ENCODE results near the gene GNG8.

GNG8 gene

DNA sequence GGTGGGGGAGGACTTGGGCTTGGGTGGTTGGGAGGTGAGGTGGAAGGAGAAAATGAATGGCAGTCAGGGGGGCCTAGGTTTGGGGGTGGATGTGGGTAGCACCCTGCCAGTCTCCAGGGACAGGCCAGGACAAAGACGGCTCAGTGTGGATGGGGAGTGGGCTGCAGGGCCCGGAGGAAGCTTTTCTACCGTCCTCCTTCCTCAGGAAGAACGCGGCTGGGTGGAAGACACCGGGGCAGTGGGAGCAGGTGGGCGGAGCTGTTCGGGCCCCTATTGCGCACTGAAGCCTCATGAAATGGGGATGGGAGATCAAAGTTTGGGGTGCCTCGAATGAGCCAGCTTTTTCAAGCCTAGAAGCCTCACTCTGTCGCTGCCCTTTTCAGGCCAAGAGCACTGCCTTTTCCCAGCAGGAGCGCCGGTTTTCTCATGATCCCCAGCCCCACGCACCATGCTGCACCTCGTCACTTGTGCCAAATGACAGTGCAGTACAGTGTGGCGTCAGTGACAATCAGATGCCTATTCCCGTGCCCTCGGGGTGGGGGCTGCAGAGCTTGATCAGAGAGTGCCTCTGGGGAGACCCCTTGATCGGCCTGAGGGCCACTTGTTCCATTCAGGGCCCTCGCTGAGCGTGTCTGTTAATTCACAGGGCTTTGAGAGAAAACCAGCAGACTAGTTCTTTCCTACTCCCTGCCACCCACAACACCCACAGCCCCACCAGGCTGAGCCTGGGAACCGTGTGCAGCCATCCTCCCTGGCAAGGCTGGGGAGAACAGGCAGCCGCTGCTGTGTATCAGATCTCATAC lies 33.4 kb downstream of the GNG8 start:
- no peak for DNase-seq (ENCODE audit: low read depth)

DNA sequence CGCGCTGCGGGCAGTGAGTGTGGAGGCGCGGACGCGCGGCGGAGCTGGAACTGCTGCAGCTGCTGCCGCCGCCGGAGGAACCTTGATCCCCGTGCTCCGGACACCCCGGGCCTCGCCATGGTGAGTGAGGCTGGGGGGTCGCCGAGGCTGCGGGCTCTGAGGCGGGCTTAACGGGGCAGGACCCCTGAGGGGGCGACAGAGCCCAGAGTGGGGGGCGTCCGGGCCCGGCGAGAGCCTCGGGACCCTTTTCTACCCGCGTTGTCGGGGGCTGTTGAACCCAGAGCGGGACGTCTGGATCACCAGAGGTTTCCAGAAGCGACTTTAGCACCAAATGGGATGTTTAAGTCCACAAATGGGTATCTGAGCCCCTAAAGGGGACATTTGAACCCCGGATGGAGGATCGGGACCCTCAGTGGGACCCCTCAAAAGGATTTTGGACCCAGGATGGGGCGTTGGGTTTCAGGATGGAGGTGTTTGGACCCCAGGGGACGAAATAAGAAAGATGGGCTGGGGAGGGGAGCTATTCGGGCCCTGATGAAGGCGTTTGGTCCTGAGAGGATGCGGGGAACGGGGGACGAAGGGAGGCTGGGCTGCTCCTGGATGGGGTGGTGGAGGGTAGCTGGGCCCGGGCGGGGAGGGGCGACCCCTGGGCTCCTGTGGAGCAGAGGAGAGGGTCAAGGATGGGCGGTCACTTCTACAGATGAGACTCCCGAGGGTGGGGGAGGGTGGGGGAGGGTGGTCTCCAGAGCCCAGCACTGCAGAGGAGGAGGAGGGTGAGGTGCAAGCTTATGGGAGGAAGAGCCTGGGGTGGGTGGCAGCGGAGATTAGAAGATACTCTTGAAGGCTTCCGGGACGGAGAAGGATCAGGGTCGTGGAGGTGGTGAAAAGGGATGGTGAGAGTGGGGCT lies 34.4 kb downstream of the GNG8 start, which contains the start of gene CALM3:
Gene CALM3 (plus strand): TSS at position 13 of the 907 bp plus-strand sequence. CDS start 105 bp downstream, at position 118.
- no peak for DNase-seq (ENCODE audit: low read depth)

DNA sequence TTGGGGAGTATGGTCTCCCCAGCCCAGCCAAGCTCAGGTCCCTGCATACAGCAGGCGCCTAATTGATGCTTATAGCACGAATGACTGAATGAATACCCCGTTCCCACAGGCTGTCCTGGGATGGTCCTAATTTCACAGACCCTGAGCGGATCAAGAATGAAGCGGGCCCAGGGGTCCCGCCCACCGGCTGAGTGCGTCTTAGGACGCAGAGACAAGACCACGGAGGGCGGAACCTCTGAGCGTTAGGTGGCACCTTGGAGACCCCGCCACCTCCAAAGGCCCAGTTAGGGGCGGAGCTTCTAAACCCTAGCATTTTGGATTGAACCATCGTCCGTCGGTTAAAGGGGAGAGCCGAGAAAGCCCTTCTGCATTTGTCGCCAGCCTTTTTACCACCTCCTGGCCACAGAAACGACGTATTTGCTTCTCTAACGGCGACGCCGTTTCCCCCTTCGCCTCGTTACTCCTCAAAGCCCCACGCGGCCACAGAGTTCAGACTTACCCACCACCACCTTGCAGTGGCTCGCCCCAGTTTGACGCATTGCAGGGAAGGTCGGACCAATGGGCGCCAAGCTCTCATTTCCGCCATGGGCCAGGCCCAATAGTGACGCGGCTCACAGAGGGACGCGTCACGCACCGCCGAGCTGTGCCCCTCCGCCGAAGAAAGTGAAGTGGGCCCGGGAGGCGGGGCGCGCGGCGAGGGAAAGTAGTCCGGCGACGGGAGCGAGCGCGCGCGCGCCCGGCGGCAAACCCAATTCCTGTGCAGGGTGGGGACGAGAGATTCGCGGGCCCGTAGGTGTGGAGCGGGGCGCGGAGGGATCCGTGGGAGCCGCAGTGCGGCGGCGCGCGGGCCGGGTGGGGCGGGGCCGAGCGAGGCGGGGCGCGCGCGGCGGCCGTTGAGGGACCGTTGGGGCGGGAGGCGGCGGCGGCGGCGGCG lies 35.4 kb downstream of the GNG8 start:
- peak; percentile 82 for DNase-seq (ENCODE audit: low read depth)

DNA sequence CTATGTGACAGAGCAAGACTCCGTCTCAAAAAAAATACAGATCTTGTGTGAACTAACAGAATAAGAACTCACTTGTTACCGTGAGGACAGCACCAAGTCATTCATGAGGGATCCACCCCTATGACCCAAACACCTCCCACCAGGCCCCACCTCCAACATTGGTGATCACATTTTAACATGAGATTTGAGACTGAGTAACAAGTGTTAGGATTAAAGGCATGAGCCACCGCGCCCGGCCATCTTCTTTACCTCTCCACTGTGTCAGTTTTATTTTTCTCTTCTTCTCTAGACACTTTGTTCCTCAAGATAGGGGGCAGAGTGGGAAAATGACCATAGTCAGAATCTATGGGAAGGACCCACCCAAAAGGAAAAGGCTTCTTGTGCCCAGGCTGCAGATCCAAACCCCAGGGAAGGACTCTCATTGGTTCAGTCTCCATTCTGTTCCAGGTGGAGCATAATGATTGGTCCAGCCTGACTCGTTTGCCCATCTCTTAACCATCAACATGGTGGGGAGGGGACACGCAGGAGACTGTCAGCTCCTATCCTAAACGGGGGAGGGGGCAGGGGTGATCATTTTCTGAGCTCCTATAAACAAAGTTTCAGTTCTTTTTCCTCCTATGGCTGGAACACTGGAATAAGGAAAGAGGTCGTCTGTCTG lies 36.2 kb downstream of the GNG8 start:
- DNase-seq (ENCODE audit: low read depth), result no peak

- no peak for DNase-seq (ENCODE audit: low read depth)
Observed at GRCh38 chr19:46598372-46598917, 37.6 kb downstream of the GNG8 start.

DNA sequence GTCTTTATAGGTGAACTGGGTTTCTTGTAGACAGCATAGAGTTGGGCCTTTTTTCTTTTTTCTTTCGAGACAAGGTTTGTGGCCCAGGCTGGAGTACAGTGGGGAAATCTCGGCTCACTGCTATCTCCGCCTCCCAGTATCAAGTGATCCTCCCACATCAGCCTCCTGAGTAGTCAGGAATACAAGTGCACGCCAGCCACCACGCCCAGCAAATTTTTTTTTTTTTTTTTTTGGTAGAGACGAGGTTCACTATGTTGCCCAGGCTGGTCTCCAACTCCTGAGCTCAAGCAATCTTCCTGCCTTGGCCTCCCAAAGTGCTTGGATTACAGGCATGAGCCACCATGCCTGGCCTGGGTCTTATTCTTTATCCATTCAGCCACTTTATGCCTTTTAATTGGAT lies 40.0 kb downstream of the GNG8 start:
- no peak for DNase-seq (ENCODE audit: low read depth)

GRCh38 chr19:46591870-46592269 lies 44.1 kb downstream of the GNG8 start:
- DNase-seq (ENCODE audit: low read depth), result no peak

DNA sequence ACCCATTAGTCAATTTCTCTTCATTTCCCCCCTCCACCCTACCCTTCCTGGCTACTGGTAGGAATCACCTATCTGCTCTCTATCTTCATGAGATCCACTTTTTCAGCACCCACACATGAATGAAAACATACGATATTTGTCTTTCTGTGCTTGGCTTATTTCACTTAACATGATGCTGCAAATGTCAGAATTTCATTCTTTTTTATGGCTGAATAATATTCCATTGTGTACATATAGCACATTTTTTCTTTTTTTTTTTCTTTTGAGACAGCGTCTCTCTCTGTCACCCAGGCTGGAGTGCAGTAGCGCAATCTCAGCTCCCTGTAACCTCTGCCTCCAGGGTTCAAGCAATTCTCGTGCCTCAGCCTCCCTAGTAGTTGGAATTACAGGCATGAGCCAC lies 44.7 kb downstream of the GNG8 start:
- DNase-seq (ENCODE audit: low read depth), result no peak

DNA sequence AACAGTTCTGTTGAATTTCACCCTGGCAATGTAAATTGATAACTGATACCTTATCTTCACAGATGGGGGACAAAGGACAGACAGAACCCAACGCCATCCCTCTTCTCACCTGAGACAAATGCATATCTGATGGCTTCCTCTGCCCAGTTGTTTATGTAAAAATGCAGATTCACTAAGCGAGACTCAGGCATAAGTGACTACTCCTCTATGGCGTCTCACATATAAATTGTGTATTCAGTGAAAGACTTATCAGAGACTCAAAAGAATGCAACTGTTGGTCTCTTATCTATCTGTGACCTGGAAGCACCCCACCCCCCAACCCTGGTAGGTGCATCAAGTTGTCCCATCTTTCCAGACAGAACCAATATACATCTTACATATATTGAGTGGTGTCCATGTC lies 48.1 kb downstream of the GNG8 start:
- DNase-seq (ENCODE audit: low read depth), result no peak

GRCh38 chr19:46586294-46586693 lies 49.7 kb downstream of the GNG8 start:
- DNase-seq (ENCODE audit: low read depth), result no peak

- no peak for DNase-seq (ENCODE audit: low read depth)
Observed at GRCh38 chr19:46585539-46585938, 50.5 kb downstream of the GNG8 start.

All from GM04503 (cell line).